Keratinocyte (primary cell): ENCODE data around the gene PTPRT. TPM values are rescaled to one million over a fixed set of nuclear protein-coding genes. Genes with fewer than 3 reads are reported as not detected.

Source experiments
- DNase-seq: peaks from one replicate; pipeline ENCODE4 v3.0.0-alpha.2; 2011; ENCODE audit warnings: low read depth, missing footprints, low spot score
- FAIRE-seq: peaks from 2 replicates; lab custom pipeline; 2011; peaks lifted over from hg19 to GRCh38; lab: Jason Lieb, UNC
- H2AFZ ChIP-seq: 2 replicates; pipeline ENCODE4 v1.6.0; 2012; ENCODE audit warnings: low read length, control low read depth, inconsistent platforms; ENCODE audit not compliant: control insufficient read depth
- H3K27ac ChIP-seq: 2 replicates; pipeline ENCODE4 v1.5.1; 2011; ENCODE audit warnings: low read length; ENCODE audit not compliant: control insufficient read depth, insufficient read depth
- H3K27me3 ChIP-seq: 3 replicates; pipeline ENCODE4 v1.6.0; 2011; ENCODE audit warnings: low read length; ENCODE audit not compliant: control insufficient read depth, insufficient read depth; ENCODE audit errors: extremely low read depth
- H3K36me3 ChIP-seq, 2 experiments: 2 replicates in 1 of 2; 3 replicates in 1 of 2; pipeline ENCODE4 v1.5.1; 2011; ENCODE audit warnings: low read length in 2 of 2, mild to moderate bottlenecking in 1 of 2; ENCODE audit not compliant: control insufficient read depth in 2 of 2, insufficient read depth in 2 of 2; ENCODE audit errors: extremely low read depth in 1 of 2
- H3K4me1 ChIP-seq: 3 replicates; pipeline ENCODE4 v1.5.1; 2011; ENCODE audit warnings: low read length; ENCODE audit not compliant: control insufficient read depth, insufficient read depth; ENCODE audit errors: extremely low read depth
- H3K4me2 ChIP-seq: 3 replicates; pipeline ENCODE4 v1.6.0; 2011; ENCODE audit warnings: low read depth, low read length; ENCODE audit not compliant: control insufficient read depth, insufficient read depth; ENCODE audit errors: extremely low read depth
- H3K4me3 ChIP-seq, 3 experiments: fragments of 200-600 bp in 1 of 3; sonication (generic) in 1 of 3; 2 replicates in 2 of 3; 3 replicates in 1 of 3; pipeline ENCODE4 v1.5.1; 2011 to 2016; ENCODE audit warnings: low read length in 3 of 3, mild to moderate bottlenecking in 3 of 3, control low read depth in 2 of 3, inconsistent platforms in 1 of 3, low read depth in 1 of 3, mixed read lengths in 1 of 3, mixed run types in 1 of 3, moderate library complexity in 1 of 3; ENCODE audit not compliant: control insufficient read depth in 2 of 3, insufficient read depth in 2 of 3; ENCODE audit errors: extremely low read depth in 1 of 3
- H3K79me2 ChIP-seq: 2 replicates; pipeline ENCODE4 v1.6.0; 2012; ENCODE audit warnings: low read length; ENCODE audit not compliant: control insufficient read depth, insufficient read depth
- H3K9ac ChIP-seq: 3 replicates; pipeline ENCODE4 v1.6.0; 2011; ENCODE audit warnings: low read length; ENCODE audit not compliant: control insufficient read depth, insufficient read depth; ENCODE audit errors: extremely low read depth
- H3K9me1 ChIP-seq: 3 replicates; pipeline ENCODE4 v1.6.0; 2011; ENCODE audit warnings: low read length; ENCODE audit not compliant: control insufficient read depth, insufficient read depth; ENCODE audit errors: extremely low read depth
- H3K9me3 ChIP-seq: 2 replicates; pipeline ENCODE4 v1.5.1; 2012; ENCODE audit warnings: low read depth, low read length; ENCODE audit not compliant: control insufficient read depth
- H4K20me1 ChIP-seq: 3 replicates; pipeline ENCODE4 v1.6.0; 2011; ENCODE audit warnings: low read length; ENCODE audit not compliant: control insufficient read depth, insufficient read depth; ENCODE audit errors: extremely low read depth
- EZH2 ChIP-seq: IDR thresholded peaks from one replicate; pipeline ENCODE4 v1.6.1; 2012; ENCODE audit warnings: inconsistent platforms, mild to moderate bottlenecking, low read length, moderate library complexity
- dilution Hi-C: fragments of 300-500 bp; cut with MboI; formaldehyde crosslinking; loops from one replicate; pipeline ENCODE4 v1.7.0; 2020; ENCODE audit warnings: low sequenced_read_pairs; ENCODE audit not compliant: extremely low pct_ligation_motif_present
- polyA plus RNA-seq, 5 experiments: library from polyadenylated mRNA; depleted of rRNA in 3 of 5; stranded (reverse) in 3 of 5; stranded (forward) in 1 of 5; unstranded in 1 of 5; fragments of >200 nt; gene quantifications; 1 replicate in 1 of 5; 2 replicates in 3 of 5; 3 replicates in 1 of 5; pipeline versions ENCODE4 v1.2.1 to v1.2.3, GENCODE V29; 2011 to 2012; ENCODE audit warnings: missing spikeins in 2 of 5, low read depth in 1 of 5, low replicate concordance in 1 of 5
- TF ChIP-seq, protein P1 (sequence below), 3 experiments: IDR thresholded peaks in 1 of 3; conservative IDR thresholded peaks in 1 of 3; optimal IDR thresholded peaks in 1 of 3; 2 replicates in 2 of 3; 3 replicates in 1 of 3; pipeline versions ENCODE3 to v1.5.1; 2011; ENCODE audit warnings: low read length in 3 of 3, mild to moderate bottlenecking in 3 of 3, moderate library complexity in 2 of 3, control low read depth in 1 of 3, inconsistent platforms in 1 of 3; ENCODE audit not compliant: insufficient read depth in 2 of 3; ENCODE audit errors: extremely low read depth in 1 of 3

The PTPRT gene
- polyA plus RNA-seq, 1 donor (not counting 4 experiments of a cell fraction or from before 2014, with no cell fraction given), result not detected

DNA sequence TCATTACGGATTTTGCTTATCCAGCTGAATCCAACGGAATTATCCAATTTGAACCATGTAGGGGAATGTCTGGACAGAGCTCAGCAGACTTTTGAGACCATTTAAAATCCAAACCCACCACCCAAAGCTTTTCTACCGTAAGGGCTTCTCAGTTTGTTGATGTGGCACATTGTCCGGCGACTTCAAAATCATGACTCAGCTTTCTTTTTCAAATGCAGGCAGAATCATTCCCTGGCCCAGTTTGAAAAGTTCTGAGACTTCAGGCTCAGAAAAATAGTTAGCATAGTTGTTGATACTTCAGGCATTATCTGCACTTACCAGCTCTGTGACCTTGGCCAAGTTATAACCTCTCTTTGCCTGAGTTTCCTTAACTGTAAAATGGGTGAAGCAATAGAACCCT lies 182.2 kb downstream of the PTPRT start:
- no peak for TF ChIP-seq EZH2
- TF ChIP-seq, protein P1, sequence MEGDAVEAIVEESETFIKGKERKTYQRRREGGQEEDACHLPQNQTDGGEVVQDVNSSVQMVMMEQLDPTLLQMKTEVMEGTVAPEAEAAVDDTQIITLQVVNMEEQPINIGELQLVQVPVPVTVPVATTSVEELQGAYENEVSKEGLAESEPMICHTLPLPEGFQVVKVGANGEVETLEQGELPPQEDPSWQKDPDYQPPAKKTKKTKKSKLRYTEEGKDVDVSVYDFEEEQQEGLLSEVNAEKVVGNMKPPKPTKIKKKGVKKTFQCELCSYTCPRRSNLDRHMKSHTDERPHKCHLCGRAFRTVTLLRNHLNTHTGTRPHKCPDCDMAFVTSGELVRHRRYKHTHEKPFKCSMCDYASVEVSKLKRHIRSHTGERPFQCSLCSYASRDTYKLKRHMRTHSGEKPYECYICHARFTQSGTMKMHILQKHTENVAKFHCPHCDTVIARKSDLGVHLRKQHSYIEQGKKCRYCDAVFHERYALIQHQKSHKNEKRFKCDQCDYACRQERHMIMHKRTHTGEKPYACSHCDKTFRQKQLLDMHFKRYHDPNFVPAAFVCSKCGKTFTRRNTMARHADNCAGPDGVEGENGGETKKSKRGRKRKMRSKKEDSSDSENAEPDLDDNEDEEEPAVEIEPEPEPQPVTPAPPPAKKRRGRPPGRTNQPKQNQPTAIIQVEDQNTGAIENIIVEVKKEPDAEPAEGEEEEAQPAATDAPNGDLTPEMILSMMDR (optimal IDR thresholded peaks at IDR 0.05 in 1 of 3, IDR thresholded peaks at IDR 0.05 in 1 of 3, conservative IDR thresholded peaks at IDR 0.05 in 1 of 3; ENCODE audit: extremely low read depth in 1 of 3, insufficient read depth in 2 of 3, low read length in 3 of 3), result no peak
- Histone ChIP-seq H3K27me3 (no peaks in the 10 kb centered on the region), H3K9me3 (no peaks in the 10 kb centered on the region), H3K27ac (no peak overlapping the region), H3K36me3 (no peaks in the 10 kb centered on the region), H3K4me3 (no peak overlapping the region), H3K4me2 (no peak overlapping the region), H3K4me1 (no peaks in the 10 kb centered on the region), H3K9me1 (no peaks in the 10 kb centered on the region), H4K20me1 (no peaks in the 10 kb centered on the region), H3K79me2 (no peaks in the 10 kb centered on the region), H2AFZ (no peak overlapping the region), H3K9ac (no peak overlapping the region)
- DNase-seq (no peak), FAIRE-seq (no peak)
- dilution Hi-C loops, result no loop called here

DNA sequence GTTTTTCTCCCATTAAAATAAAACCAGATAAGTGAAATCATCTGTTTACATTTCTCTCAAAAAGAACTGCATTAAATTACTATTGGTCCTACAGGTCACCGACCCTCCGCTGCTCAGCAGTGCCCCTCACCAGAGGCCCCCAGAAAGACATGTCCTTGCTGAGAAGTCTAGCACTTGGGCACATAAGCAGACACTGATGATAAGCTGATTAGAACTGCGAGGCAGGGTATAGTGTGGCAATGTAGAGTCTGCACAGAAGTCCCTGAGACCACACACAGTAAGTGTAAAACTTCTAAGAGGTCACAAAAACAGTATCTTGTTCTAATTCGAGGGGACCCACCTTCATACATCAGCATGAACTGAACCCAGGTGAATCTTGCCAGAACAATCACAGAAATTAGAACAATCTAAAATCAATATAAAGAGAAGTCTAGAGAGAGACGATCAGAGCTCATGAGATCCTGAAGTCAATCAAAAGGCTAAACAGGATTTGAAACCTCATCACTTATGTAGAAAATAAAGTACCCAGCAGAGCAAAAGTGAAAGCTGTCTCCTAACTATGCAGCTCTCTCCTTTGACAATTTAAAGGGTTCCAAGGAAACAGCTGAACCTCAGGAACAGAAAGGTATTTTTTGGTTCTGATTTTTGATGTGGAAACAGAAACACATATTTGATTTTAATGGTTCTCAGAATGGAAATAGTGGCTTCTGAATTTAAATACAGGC lies 182.9 kb downstream of the PTPRT start:
- dilution Hi-C loops, result no loop called here
- H3K4me1 ChIP-seq, result no peaks in the 10 kb centered on the region
- no peaks in the 10 kb centered on the region for H3K27me3 ChIP-seq
- no peaks in the 10 kb centered on the region for H3K79me2 ChIP-seq
- H4K20me1 ChIP-seq, result no peaks in the 10 kb centered on the region
- DNase-seq, result no peak
- no peak overlapping the region for H3K9ac ChIP-seq
- FAIRE-seq, result no peak
- H3K36me3 ChIP-seq, result no peaks in the 10 kb centered on the region
- H3K27ac ChIP-seq, result no peak overlapping the region
- H3K9me3 ChIP-seq, result no peaks in the 10 kb centered on the region
- H3K4me2 ChIP-seq, result no peak overlapping the region
- no peak overlapping the region for H3K4me3 ChIP-seq
- no peak overlapping the region for H2AFZ ChIP-seq
- H3K9me1 ChIP-seq, result no peaks in the 10 kb centered on the region
- TF ChIP-seq EZH2, result no peak
- TF ChIP-seq, protein P1 (optimal IDR thresholded peaks at IDR 0.05 in 1 of 3, IDR thresholded peaks at IDR 0.05 in 1 of 3, conservative IDR thresholded peaks at IDR 0.05 in 1 of 3; ENCODE audit: extremely low read depth in 1 of 3, insufficient read depth in 2 of 3, low read length in 3 of 3), result no peak
